GM19324 (cell line): ENCODE measurements around the gene OR5B12.
"Not testable (repeated sequence)": the region's sequence is repeated elsewhere in the genome, so short reads cannot be mapped to it uniquely, and the experiment has no call there.

Source experiments
- ATAC-seq: cut with Tn5 transposase; IDR thresholded peaks from one replicate; pipeline ENCODE4 v1.9.1; 2021; ENCODE audit warnings: mild to moderate bottlenecking, moderate library complexity; ENCODE audit not compliant: unreplicated experiment, low FRiP score

Gene OR5B12

GRCh38 chr11:58442136-58442535 lies at the start of gene OR5B12:
TSS of gene OR5B12 (minus strand) at chr11:58442236. CDS start at chr11:58440151, 2,085 bp downstream.
- ATAC-seq: no peak

GRCh38 chr11:58490827-58491226 lies 48.8 kb upstream of the OR5B12 start:
- ATAC-seq: no peak

GRCh38 chr11:58487170-58487569 lies 45.1 kb upstream of the OR5B12 start:
- no peak for ATAC-seq

GRCh38 chr11:58485961-58486360 lies 43.9 kb upstream of the OR5B12 start:
- ATAC-seq: no peak

GRCh38 chr11:58471892-58472291 lies 29.9 kb upstream of the OR5B12 start:
- no peak for ATAC-seq

- no peak for ATAC-seq
These were observed 24.3 kb upstream of the OR5B12 start for GRCh38 chr11:58466293-58466692.

- ATAC-seq: no peak
These were observed 23.7 kb upstream of the OR5B12 start for GRCh38 chr11:58465690-58466089.

- ATAC-seq: no peak
These were observed 9.5 kb upstream of the OR5B12 start for GRCh38 chr11:58451585-58451984.

GRCh38 chr11:58446294-58446693 lies 4.3 kb upstream of the OR5B12 start:
- no peak for ATAC-seq

- ATAC-seq: no peak
These were observed 2.3 kb upstream of the OR5B12 start for GRCh38 chr11:58444300-58444699.

GRCh38 chr11:58438486-58438885 lies 3.5 kb downstream of the OR5B12 start:
- ATAC-seq: no peak

- no peak for ATAC-seq
These were observed 7.8 kb downstream of the OR5B12 start for GRCh38 chr11:58434217-58434616.

- ATAC-seq: no peak
These were observed 8.3 kb downstream of the OR5B12 start for GRCh38 chr11:58433638-58434203.

GRCh38 chr11:58429273-58429672 lies 12.8 kb downstream of the OR5B12 start:
- no peak for ATAC-seq

GRCh38 chr11:58428021-58428420 lies 14.0 kb downstream of the OR5B12 start, which contains the start of gene OR5B2:
TSS of gene OR5B2 (minus strand) at chr11:58428121. CDS start at chr11:58423261, 4,860 bp downstream.
- ATAC-seq: no peak

- no peak for ATAC-seq
These were observed 35.3 kb downstream of the OR5B12 start, which contains the start of gene OR5B3 for GRCh38 chr11:58406774-58407173. TSS of gene OR5B3 (minus strand) at chr11:58406874. CDS start at chr11:58403409, 3,465 bp downstream.

- ATAC-seq: not testable (repeated sequence)
These were observed 42.4 kb downstream of the OR5B12 start for GRCh38 chr11:58399622-58400021.

GRCh38 chr11:58395581-58395980 lies 46.5 kb downstream of the OR5B12 start:
- ATAC-seq: no peak

- no peak for ATAC-seq
These were observed 47.8 kb downstream of the OR5B12 start for GRCh38 chr11:58394195-58394594.

GRCh38 chr11:58392746-58393145 lies 49.3 kb downstream of the OR5B12 start:
- no peak for ATAC-seq

GRCh38 chr11:58391879-58392278 lies 50.2 kb downstream of the OR5B12 start:
- no peak for ATAC-seq

- ATAC-seq: no peak
These were observed 51.4 kb downstream of the OR5B12 start for GRCh38 chr11:58390551-58391063.
